AG09319 (cell line): Measurements from ENCODE around the gene CRELD2.
"Not testable (repeated sequence)": the region's sequence is repeated elsewhere in the genome, so short reads cannot be mapped to it uniquely, and the experiment has no call there.

Experiments
- DNase-seq: peaks from one replicate; pipeline ENCODE4 v3.0.0-alpha.2; 2010; ENCODE audit warnings: low read depth; ENCODE audit errors: extremely low read depth
- TF ChIP-seq, protein P1 (sequence below): IDR thresholded peaks from 2 replicates; pipeline ENCODE4 v1.5.1; 2011; ENCODE audit warnings: low read depth, mild to moderate bottlenecking, inconsistent platforms, low read length, moderate library complexity

The CRELD2 gene

DNA sequence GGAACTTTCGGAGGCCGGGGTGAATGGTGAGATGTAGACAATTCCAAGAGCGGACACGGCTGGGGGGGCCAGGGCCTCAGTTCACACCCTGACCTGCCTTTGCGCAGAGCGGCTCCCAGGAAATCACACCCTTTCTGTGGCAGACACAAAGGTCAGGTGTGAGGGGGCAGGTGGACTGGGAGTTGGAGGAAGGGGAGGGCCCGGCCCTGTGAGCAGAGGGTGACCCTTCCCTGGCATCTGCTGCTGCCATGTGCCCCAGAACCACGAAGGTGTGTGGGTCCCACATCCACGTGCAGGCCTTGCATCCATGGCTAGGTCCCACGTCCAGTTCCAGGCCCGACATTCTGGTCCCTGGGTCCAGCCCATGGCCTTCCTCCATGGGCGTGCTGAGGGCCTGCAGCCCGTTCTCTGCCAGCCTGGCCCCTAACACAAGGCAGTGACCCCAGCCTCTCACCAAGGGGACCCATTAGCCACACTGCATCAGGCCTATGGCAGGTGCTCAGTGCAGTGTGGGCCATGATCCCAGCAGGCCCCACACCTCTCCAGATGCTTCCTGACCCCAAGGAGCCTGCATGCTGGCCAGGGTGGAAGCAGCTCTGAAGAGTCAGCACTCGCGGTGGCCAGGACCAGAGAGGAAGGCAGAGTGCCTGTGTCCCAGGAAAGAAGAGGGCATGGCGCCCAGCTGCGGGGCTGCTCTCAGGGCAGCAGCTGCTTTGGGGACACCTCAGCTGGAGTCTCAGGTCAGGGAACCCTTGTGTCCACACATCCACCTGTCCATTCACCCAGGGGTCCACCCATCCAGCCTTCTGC lies 23.3 kb downstream of the CRELD2 start:
- TF ChIP-seq, protein P1, sequence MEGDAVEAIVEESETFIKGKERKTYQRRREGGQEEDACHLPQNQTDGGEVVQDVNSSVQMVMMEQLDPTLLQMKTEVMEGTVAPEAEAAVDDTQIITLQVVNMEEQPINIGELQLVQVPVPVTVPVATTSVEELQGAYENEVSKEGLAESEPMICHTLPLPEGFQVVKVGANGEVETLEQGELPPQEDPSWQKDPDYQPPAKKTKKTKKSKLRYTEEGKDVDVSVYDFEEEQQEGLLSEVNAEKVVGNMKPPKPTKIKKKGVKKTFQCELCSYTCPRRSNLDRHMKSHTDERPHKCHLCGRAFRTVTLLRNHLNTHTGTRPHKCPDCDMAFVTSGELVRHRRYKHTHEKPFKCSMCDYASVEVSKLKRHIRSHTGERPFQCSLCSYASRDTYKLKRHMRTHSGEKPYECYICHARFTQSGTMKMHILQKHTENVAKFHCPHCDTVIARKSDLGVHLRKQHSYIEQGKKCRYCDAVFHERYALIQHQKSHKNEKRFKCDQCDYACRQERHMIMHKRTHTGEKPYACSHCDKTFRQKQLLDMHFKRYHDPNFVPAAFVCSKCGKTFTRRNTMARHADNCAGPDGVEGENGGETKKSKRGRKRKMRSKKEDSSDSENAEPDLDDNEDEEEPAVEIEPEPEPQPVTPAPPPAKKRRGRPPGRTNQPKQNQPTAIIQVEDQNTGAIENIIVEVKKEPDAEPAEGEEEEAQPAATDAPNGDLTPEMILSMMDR = no peak
- DNase-seq = no peak

DNA sequence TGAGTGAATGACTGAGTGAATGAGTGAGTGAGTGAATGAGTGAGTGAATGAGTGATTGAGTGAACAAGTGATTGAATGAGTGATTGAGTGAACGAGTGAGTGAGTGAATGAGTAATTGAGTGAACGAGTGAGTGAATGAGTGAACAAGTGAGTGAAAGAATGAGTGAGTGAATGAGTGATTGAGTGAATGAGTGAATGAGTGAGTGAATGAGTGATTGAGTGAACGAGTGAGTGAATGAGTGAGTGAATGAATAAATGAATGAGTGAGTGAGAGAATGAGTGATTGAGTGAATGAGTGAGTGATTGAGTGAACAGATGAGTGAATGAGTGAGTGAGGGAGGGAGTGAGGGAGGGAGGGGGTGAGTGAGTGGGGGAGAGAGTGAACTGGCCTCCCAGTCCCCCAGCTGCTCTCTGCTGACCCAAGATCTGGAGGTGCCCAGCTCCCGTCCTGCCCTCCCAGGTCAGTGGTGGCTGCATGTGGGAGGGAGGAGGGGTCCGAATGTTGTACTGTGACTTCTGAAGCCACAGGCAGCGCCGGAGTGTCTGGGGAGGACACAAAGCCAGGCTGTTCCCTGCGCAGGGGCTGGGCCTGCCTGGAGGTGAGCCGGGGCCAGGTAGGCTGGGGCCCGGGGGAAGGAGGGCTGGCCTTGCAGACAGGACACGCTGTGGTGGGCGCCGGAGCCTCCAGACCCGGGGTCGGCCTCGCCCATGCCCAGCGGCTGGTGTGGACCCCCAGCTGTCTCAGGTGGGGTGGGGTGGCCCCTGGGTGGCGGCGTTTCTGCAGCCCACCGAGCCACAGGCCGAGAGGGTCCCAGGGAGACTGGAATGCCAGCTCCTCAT lies 24.4 kb downstream of the CRELD2 start:
- no peak for DNase-seq

DNA sequence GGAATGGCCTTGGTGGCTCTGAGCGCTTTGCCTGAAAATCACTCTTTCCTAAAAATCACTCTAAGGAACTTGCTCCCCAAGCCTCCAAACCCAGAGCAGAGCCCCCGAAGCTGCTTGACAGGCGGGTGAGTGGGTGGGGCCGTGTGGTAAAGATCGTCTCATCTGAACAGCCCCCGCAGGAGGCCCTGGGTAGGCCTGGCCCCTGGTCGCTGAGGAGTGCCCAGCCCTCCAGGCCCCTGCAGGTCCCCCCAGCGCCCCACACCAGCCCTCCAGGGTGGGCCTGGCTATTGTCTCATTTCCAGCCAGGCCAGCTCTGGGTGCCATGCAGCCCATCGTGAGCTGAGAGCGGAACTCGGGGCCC lies 25.0 kb downstream of the CRELD2 start:
- TF ChIP-seq, protein P1 = no peak
- no peak for DNase-seq

More for the DNA sequence above, 24.4 kb downstream of the CRELD2 start:
- TF ChIP-seq, protein P1 = no peak

DNA sequence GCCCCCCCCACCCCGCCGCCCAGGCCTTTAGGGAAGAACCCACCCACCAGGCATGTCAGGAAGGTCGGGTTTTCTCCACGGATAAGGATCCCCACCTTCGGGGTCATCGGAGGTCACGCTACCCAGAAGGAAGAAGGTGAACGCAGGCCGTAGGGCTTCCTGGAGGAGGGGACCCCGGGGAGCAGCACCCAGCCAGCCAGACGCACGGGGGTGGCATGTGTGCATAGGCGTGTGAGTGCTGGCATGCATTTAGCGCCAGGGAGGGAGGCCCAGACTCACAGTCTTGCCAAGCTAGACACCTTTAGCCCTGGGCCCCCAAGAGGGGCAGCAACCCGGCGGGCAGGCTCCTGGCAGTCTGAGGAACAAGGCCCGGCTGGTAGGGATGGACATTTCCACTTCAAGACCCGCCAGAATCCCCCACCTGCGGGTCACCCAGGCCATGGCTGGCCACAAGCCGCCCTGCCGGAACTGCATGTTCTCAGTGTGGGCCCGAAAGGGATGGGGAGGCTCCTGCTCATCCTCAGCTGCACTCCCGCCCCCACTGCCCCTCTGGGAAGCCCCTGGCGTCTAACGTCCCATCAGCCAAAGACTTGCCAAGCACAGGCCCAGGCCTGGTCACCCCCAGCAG lies 25.5 kb downstream of the CRELD2 start:
- no peak for DNase-seq
- TF ChIP-seq, protein P1 = no peak

DNA sequence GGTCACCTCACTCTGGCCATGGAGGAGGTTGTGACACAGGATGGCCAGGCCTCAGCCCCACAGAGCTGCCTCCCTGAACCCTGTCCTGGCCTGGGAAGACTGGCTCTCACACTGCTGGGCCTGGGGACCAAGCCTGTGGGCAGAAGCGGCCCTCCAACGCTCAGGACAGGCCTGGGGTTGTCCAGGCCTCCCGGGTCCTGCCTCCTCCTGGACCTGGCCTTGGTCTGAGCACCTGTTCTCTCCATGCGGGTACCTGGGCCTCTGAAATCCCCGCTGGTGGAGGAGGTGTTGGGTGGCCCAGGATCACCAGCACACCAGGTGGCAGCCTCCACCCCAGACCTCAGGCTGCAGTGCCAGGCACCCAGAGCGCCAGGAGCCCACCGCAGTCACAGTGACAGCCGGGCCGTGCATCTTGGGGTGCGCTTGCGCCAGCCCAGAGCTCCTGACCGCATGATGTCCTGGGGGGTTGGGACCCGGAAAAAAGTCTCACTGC lies 26.0 kb downstream of the CRELD2 start:
- TF ChIP-seq, protein P1 = no peak

DNA sequence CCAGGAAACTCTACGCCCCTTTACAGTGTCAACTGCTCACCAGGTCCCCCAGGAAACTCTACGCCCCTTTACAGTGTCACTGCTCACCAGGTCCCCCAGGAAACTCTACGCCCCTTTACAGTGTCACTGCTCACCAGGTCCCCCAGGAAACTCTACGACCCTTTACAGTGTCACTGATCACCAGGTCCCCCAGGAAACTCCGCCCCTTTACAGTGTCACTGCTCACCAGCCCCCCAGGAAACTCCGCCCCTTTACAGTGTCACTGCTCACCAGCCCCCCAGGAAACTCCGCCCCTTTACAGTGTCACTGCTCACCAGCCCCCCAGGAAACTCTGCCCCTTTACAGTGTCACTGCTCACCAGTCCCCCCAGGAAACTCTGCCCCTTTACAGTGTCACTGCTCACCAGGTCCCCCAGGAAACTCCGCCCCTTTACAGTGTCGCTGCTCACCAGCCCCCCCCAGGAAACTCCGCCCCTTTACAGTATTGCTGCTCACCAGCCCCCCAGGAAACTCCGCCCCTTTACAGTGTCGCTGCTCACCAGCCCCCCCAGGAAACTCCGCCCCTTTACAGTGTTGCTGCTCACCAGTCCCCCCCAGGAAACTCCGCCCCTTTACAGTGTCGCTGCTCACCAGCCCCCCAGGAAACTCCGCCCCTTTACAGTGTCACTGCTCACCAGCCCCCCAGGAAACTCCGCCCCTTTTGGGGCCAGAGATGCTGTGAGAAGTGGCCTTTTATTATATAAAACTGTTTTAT lies 26.8 kb downstream of the CRELD2 start:
- not testable (repeated sequence) for DNase-seq

More for the DNA sequence above, 26.0 kb downstream of the CRELD2 start:
- DNase-seq = no peak
